CD4-positive, alpha-beta memory T cell (primary cell): ENCODE results near the gene DMRTB1. TPM values are rescaled to one million over a fixed set of nuclear protein-coding genes. Genes with fewer than 3 reads are reported as not detected.
A peak's percentile ranks its signal among the peaks of the same experiment; 100 is the strongest.

Experiments
- CTCF ChIA-PET: fragments of 350-600 bp; sonication (Branson Sonifier 250); formaldehyde crosslinking; loops from one replicate; lab custom pipeline; 2021; ENCODE audit warnings: inconsistent platforms; ENCODE audit not compliant: partially characterized antibody; lab: Charles Lee
- POLR2A ChIA-PET: fragments of 350-600 bp; sonication (Branson Sonifier 250); formaldehyde crosslinking; loops from one replicate; lab custom pipeline; 2021; ENCODE audit not compliant: partially characterized antibody; lab: Charles Lee
- DNase-seq, 5 donors: peaks; one replicate each; pipeline versions ENCODE4 v3.0.0 to v3.0.0-alpha.2; 2020 to 2022; ENCODE audit warnings: mixed read lengths in 1 of 5
- H3K27ac ChIP-seq: one replicate; pipeline ENCODE4 v1.7.0; 2013; ENCODE audit warnings: low read depth, low read length
- H3K27me3 ChIP-seq: 2 replicates; pipeline ENCODE4 v1.7.0; 2013; ENCODE audit warnings: mild to moderate bottlenecking, low read length, moderate library complexity; ENCODE audit not compliant: insufficient read depth
- H3K36me3 ChIP-seq: 2 replicates; pipeline ENCODE4 v1.7.0; 2013; ENCODE audit warnings: mild to moderate bottlenecking, low read length, moderate library complexity; ENCODE audit not compliant: insufficient read depth
- H3K4me1 ChIP-seq: 2 replicates; pipeline ENCODE4 v1.7.0; 2013; ENCODE audit warnings: mild to moderate bottlenecking, low read length, moderate library complexity; ENCODE audit not compliant: insufficient read depth
- H3K4me3 ChIP-seq, 2 donors: one replicate each; pipeline ENCODE4 v1.7.0; 2013; ENCODE audit warnings: low read length in 2 of 2, mild to moderate bottlenecking in 1 of 2
- H3K9me3 ChIP-seq, 2 donors: one replicate each; pipeline ENCODE4 v1.7.0; 2013; ENCODE audit warnings: low read length in 2 of 2, control low read depth in 1 of 2; ENCODE audit not compliant: control insufficient read depth in 1 of 2
- H3K27ac Mint-ChIP-seq, 7 donors: one replicate each; pipeline ENCODE4 v1.8.0; 2020 to 2021; ENCODE audit warnings: mixed read lengths in 7 of 7, mild to moderate bottlenecking in 6 of 7, inconsistent platforms in 3 of 7, moderate library complexity in 3 of 7
- H3K27me3 Mint-ChIP-seq, 2 donors: one replicate each; pipeline ENCODE4 v1.8.0; 2020 to 2021; ENCODE audit warnings: mixed read lengths in 2 of 2
- H3K36me3 Mint-ChIP-seq, 2 donors: one replicate each; pipeline ENCODE4 v1.8.0; 2020 to 2021; ENCODE audit warnings: mixed read lengths in 2 of 2, inconsistent platforms in 1 of 2, mild to moderate bottlenecking in 1 of 2
- H3K4me1 Mint-ChIP-seq, 4 donors: one replicate each; pipeline ENCODE4 v1.8.0; 2020 to 2021; ENCODE audit warnings: mixed read lengths in 4 of 4, mild to moderate bottlenecking in 1 of 4
- H3K4me3 Mint-ChIP-seq, 8 donors: one replicate each; pipeline ENCODE4 v1.8.0; 2020 to 2021; ENCODE audit warnings: mixed read lengths in 8 of 8, mild to moderate bottlenecking in 7 of 8, moderate library complexity in 6 of 8, inconsistent platforms in 3 of 8
- H3K9me3 Mint-ChIP-seq, 8 donors: one replicate each; pipeline ENCODE4 v1.8.0; 2020 to 2021; ENCODE audit warnings: mixed read lengths in 8 of 8, mild to moderate bottlenecking in 5 of 8, inconsistent platforms in 3 of 8, moderate library complexity in 1 of 8
- intact Hi-C: fragments of 100-400 bp; cut with micrococcal nuclease; formaldehyde crosslinking; loops from one replicate; pipeline ENCODE4 v1.15.1; 2023
- polyA plus RNA-seq, 2 donors: library from polyadenylated mRNA; unstranded; fragments of 300-500 nt; fragmentation: Illumina TruSeq; gene quantifications; one replicate each; pipeline ENCODE4 v1.2.3, GENCODE V29; 2021
- total RNA-seq, 2 experiments: library from RNA; stranded (reverse); gene quantifications; one replicate each; pipeline ENCODE4 v1.2.3, GENCODE V29; 2021

Gene DMRTB1
- total and polyA plus RNA-seq, 4 experiments from 2014 or later, result not detected

- Mint-ChIP-seq H3K4me3 (no peak overlapping the region), H3K36me3 (no peaks in the 10 kb centered on the region), H3K27me3 (no peaks in the 10 kb centered on the region), H3K9me3 (peaks cover 0 to 4% (median 0%) of the 10 kb centered on the region in 8 donors), H3K27ac (peak overlapping the region in 2 of 7 donors; percentile 4 to 17), H3K4me1 (peaks cover 0 to 2% (median 0%) of the 10 kb centered on the region in 4 donors)
- Histone ChIP-seq H3K36me3 (no peaks in the 10 kb centered on the region), H3K4me3 (no peak overlapping the region), H3K27me3 (no peaks in the 10 kb centered on the region), H3K4me1 (no peaks in the 10 kb centered on the region), H3K9me3 (no peaks in the 10 kb centered on the region), H3K27ac (no peak overlapping the region)
- DNase-seq, result no peak
- intact Hi-C loops, result loop anchor here (5.0 kb wide), 1 partner anchor 315 kb away; no protein-coding TSS in a partner anchor
- ChIA-PET POLR2A (no interaction called here), CTCF (no interaction called here)
Observed at GRCh38 chr1:53442299-53442698, 16.9 kb upstream of the DMRTB1 start.

GRCh38 chr1:53446051-53446450 is 13.1 kb upstream of the DMRTB1 start:
- no peaks in the 10 kb centered on the region for H3K36me3 Mint-ChIP-seq
- Histone ChIP-seq H3K27ac (no peak overlapping the region), H3K4me3 (no peak overlapping the region), H3K36me3 (no peaks in the 10 kb centered on the region), H3K4me1 (no peaks in the 10 kb centered on the region), H3K9me3 (no peaks in the 10 kb centered on the region), H3K27me3 (no peaks in the 10 kb centered on the region)
- intact Hi-C loops, result no loop called here
- no peaks in the 10 kb centered on the region for H3K27me3 Mint-ChIP-seq
- H3K4me3 Mint-ChIP-seq, result no peak overlapping the region
- no peak overlapping the region for H3K27ac Mint-ChIP-seq
- ChIA-PET POLR2A (no interaction called here), CTCF (no interaction called here)
- DNase-seq, result no peak
- H3K4me1 Mint-ChIP-seq, result peaks cover 0 to 2% (median 0%) of the 10 kb centered on the region in 4 donors
- peaks cover 0 to 4% (median 0%) of the 10 kb centered on the region in 8 donors for H3K9me3 Mint-ChIP-seq

GRCh38 chr1:53447413-53447812 is 11.8 kb upstream of the DMRTB1 start:
- H3K27me3 ChIP-seq, result no peaks in the 10 kb centered on the region
- Mint-ChIP-seq H3K9me3 (peaks cover 0 to 4% (median 0%) of the 10 kb centered on the region in 8 donors), H3K4me1 (peaks cover 0 to 2% (median 0%) of the 10 kb centered on the region in 4 donors), H3K36me3 (no peaks in the 10 kb centered on the region), H3K27me3 (no peaks in the 10 kb centered on the region), H3K27ac (no peak overlapping the region), H3K4me3 (no peak overlapping the region)
- H3K4me1 ChIP-seq, result no peaks in the 10 kb centered on the region
- intact Hi-C loops, result no loop called here
- no peak overlapping the region for H3K27ac ChIP-seq
- H3K4me3 ChIP-seq, result no peak overlapping the region
- H3K9me3 ChIP-seq, result no peaks in the 10 kb centered on the region
- ChIA-PET CTCF (interaction anchor here (1.1 kb wide), 1 partner anchor 33 kb away, joined by 3 read pairs; no protein-coding TSS in a partner anchor), POLR2A (no interaction called here)
- DNase-seq, result no peak
- H3K36me3 ChIP-seq, result no peaks in the 10 kb centered on the region

GRCh38 chr1:53448241-53448841 is 10.9 kb upstream of the DMRTB1 start:
- ChIA-PET POLR2A (interaction anchor here (0.9 to 1.3 kb wide), 2 partner anchors 35 to 39 kb away, joined by 3 to 4 read pairs; no protein-coding TSS in a partner anchor), CTCF (interaction anchor here (0.6 to 1.1 kb wide), 2 partner anchors 34 to 297 kb away, joined by 3 to 4 read pairs; no protein-coding TSS in a partner anchor)

GRCh38 chr1:53449021-53449420 is 10.2 kb upstream of the DMRTB1 start:
- H3K27ac ChIP-seq, result no peak overlapping the region
- H3K4me1 ChIP-seq, result no peaks in the 10 kb centered on the region
- H3K9me3 Mint-ChIP-seq, result peaks cover 0 to 4% (median 0%) of the 10 kb centered on the region in 8 donors
- peaks cover 0 to 2% of the 10 kb centered on the region in 2 donors for H3K27me3 Mint-ChIP-seq
- no peaks in the 10 kb centered on the region for H3K9me3 ChIP-seq
- no peak overlapping the region for H3K4me3 ChIP-seq
- H3K4me3 Mint-ChIP-seq, result no peak overlapping the region
- no peak for DNase-seq
- H3K36me3 Mint-ChIP-seq, result no peaks in the 10 kb centered on the region
- ChIA-PET POLR2A (interaction anchor here (1.3 kb wide), 1 partner anchor 35 kb away, joined by 3 read pairs; no protein-coding TSS in a partner anchor), CTCF (interaction anchor here (0.6 to 1.1 kb wide), 3 partner anchors 11 to 297 kb away, joined by 3 to 4 read pairs (median 3); no protein-coding TSS in a partner anchor)
- peaks cover 0 to 2% (median 0%) of the 10 kb centered on the region in 4 donors for H3K4me1 Mint-ChIP-seq
- intact Hi-C loops, result no loop called here
- no peak overlapping the region for H3K27ac Mint-ChIP-seq
- no peaks in the 10 kb centered on the region for H3K36me3 ChIP-seq
- no peaks in the 10 kb centered on the region for H3K27me3 ChIP-seq

More at GRCh38 chr1:53448241-53448841, 10.9 kb upstream of the DMRTB1 start:
- Histone ChIP-seq H3K27ac (no peak overlapping the region), H3K4me1 (no peaks in the 10 kb centered on the region), H3K4me3 (no peak overlapping the region), H3K36me3 (no peaks in the 10 kb centered on the region), H3K27me3 (no peaks in the 10 kb centered on the region), H3K9me3 (no peaks in the 10 kb centered on the region)
- peaks cover 0 to 2% (median 0%) of the 10 kb centered on the region in 4 donors for H3K4me1 Mint-ChIP-seq
- no peak for DNase-seq
- no peak overlapping the region for H3K27ac Mint-ChIP-seq
- H3K9me3 Mint-ChIP-seq, result peaks cover 0 to 4% (median 0%) of the 10 kb centered on the region in 8 donors
- intact Hi-C loops, result no loop called here
- no peak overlapping the region for H3K4me3 Mint-ChIP-seq
- H3K36me3 Mint-ChIP-seq, result no peaks in the 10 kb centered on the region
- no peaks in the 10 kb centered on the region for H3K27me3 Mint-ChIP-seq

GRCh38 chr1:53449693-53450092 is 9.5 kb upstream of the DMRTB1 start:
- H3K9me3 Mint-ChIP-seq, result peaks cover 0 to 4% (median 0%) of the 10 kb centered on the region in 8 donors
- H3K4me3 Mint-ChIP-seq, result no peak overlapping the region
- H3K4me3 ChIP-seq, result no peak overlapping the region
- peaks cover 0 to 2% of the 10 kb centered on the region in 2 donors for H3K27me3 Mint-ChIP-seq
- no peaks in the 10 kb centered on the region for H3K4me1 ChIP-seq
- no peaks in the 10 kb centered on the region for H3K36me3 ChIP-seq
- H3K4me1 Mint-ChIP-seq, result peaks cover 0 to 2% (median 0%) of the 10 kb centered on the region in 4 donors
- H3K27ac ChIP-seq, result no peak overlapping the region
- intact Hi-C loops, result no loop called here
- H3K36me3 Mint-ChIP-seq, result no peaks in the 10 kb centered on the region
- peak overlapping the region in 1 of 7 donors; percentile 42 for H3K27ac Mint-ChIP-seq
- H3K27me3 ChIP-seq, result no peaks in the 10 kb centered on the region
- ChIA-PET CTCF (interaction anchor here (0.9 to 1.1 kb wide), 4 partner anchors 12 to 67 kb away, joined by 3 read pairs; no protein-coding TSS in a partner anchor), POLR2A (no interaction called here)
- no peak for DNase-seq
- H3K9me3 ChIP-seq, result no peaks in the 10 kb centered on the region

GRCh38 chr1:53450225-53450624 is 9.0 kb upstream of the DMRTB1 start:
- H3K36me3 ChIP-seq, result no peaks in the 10 kb centered on the region
- Mint-ChIP-seq H3K27ac (no peak overlapping the region), H3K36me3 (no peaks in the 10 kb centered on the region), H3K4me3 (no peak overlapping the region), H3K9me3 (peaks cover 0 to 4% (median 0%) of the 10 kb centered on the region in 8 donors), H3K27me3 (peaks cover 0 to 2% of the 10 kb centered on the region in 2 donors), H3K4me1 (peaks cover 0 to 2% (median 0%) of the 10 kb centered on the region in 4 donors)
- ChIA-PET CTCF (interaction anchor here (0.9 to 1.1 kb wide), 5 partner anchors 13 to 67 kb away, joined by 3 read pairs; no protein-coding TSS in a partner anchor), POLR2A (no interaction called here)
- DNase-seq, result no peak
- no peaks in the 10 kb centered on the region for H3K4me1 ChIP-seq
- H3K9me3 ChIP-seq, result no peaks in the 10 kb centered on the region
- H3K27me3 ChIP-seq, result no peaks in the 10 kb centered on the region
- intact Hi-C loops, result no loop called here
- H3K4me3 ChIP-seq, result no peak overlapping the region
- no peak overlapping the region for H3K27ac ChIP-seq
